ENCODE results near the gene AKIRIN2. TPM values are rescaled to one million over a fixed set of nuclear protein-coding genes. Genes with fewer than 3 reads are reported as not detected.

Gene AKIRIN2
- total RNA-seq, 1 experiment from 2014 or later = 47.0 TPM

DNA sequence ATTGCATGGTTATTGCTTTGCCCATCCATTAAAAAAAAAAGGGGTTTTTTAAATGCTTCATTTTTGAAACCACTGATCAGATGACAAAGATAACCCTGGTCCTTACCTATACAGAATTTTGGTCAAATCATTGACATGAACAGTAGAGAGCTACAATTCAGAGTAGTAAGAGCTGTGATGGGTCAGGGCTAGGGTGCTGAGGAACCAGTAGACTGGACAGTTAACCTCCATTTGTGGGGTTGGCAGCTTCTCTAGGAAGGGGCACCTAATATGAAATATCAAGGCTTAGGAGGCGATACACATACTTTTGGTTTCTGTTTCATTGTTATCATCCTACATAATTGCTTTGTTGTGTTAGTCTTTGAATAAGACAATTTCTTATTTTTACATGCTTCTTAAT is 57.0 kb downstream of the AKIRIN2 start:
- H3K4me1 ChIP-seq (ENCODE audit: low read length) = peaks cover 6% of the 10 kb centered on the region; the same call in 1 of the 2 replicates
- no peaks in the 10 kb centered on the region for H3K9me3 ChIP-seq (ENCODE audit: low read length)
- H3K79me2 ChIP-seq (ENCODE audit: low read length) = no peaks in the 10 kb centered on the region
- no peak overlapping the region for H2AFZ ChIP-seq (ENCODE audit: low read length)
- H3K36me3 ChIP-seq (ENCODE audit: insufficient read depth, low read length) = 0 out of 2 replicates have a peak, but pooled peaks cover 3% of the 10 kb centered on the region
- no peaks in the 10 kb centered on the region for H3K9me2 ChIP-seq (replicated peaks; ENCODE audit: insufficient read depth, low read length)
- H3K27me3 ChIP-seq (ENCODE audit: low read length) = no peaks in the 10 kb centered on the region
- H4K20me1 ChIP-seq (ENCODE audit: insufficient read depth, low read depth, low read length) = no peaks in the 10 kb centered on the region
- H3K9ac ChIP-seq (ENCODE audit: low read length) = no peak overlapping the region
- no peak overlapping the region for H3K27ac ChIP-seq (ENCODE audit: low read length)
- no peak for DNase-seq
- no peak overlapping the region for H3K4me2 ChIP-seq (ENCODE audit: low read depth, low read length, poor library complexity, severe bottlenecking)
- H3K4me3 ChIP-seq (ENCODE audit: low read length) = no peak overlapping the region

DNA sequence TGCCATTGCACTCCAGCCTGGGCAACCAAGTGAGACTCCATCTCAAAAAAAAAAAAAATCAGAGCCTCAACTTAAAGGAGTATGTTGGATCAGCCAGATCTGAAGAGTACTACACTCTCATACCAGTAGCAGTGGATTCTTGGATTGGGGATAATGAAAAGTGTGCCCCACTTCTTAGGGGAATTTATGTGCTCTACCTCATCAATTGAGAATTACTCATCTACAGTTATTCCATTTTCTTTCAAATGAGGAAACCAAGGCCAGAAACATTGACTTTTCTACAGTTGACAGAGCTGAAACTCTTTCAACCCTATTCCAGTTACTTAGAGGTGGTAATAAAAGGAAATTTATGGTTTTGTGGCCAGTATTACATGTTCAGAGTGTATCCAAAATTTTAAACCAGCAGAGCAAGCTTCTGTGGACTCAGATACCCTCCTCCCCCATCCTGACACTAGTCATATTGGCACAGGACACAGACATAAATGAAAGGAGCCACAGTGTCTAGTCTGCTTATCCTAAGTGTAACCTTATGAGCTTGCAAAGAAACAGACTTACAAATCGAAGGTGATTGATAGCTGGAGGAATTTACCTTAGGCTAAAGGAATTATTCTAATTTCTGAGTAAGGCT is 60.9 kb downstream of the AKIRIN2 start:
- no peak overlapping the region for H3K4me3 ChIP-seq (ENCODE audit: low read length)
- H3K4me2 ChIP-seq (ENCODE audit: low read depth, low read length, poor library complexity, severe bottlenecking) = no peak overlapping the region
- no peaks in the 10 kb centered on the region for H3K27me3 ChIP-seq (ENCODE audit: low read length)
- H4K20me1 ChIP-seq (ENCODE audit: insufficient read depth, low read depth, low read length) = no peaks in the 10 kb centered on the region
- peaks cover 6% of the 10 kb centered on the region; the same call in 1 of the 2 replicates for H3K4me1 ChIP-seq (ENCODE audit: low read length)
- H3K27ac ChIP-seq (ENCODE audit: low read length) = no peak overlapping the region
- H2AFZ ChIP-seq (ENCODE audit: low read length) = no peak overlapping the region
- no peak overlapping the region for H3K9ac ChIP-seq (ENCODE audit: low read length)
- no peaks in the 10 kb centered on the region for H3K9me3 ChIP-seq (ENCODE audit: low read length)
- 0 out of 2 replicates have a peak, but pooled peaks cover 3% of the 10 kb centered on the region for H3K36me3 ChIP-seq (ENCODE audit: insufficient read depth, low read length)
- DNase-seq = no peak
- H3K9me2 ChIP-seq (replicated peaks; ENCODE audit: insufficient read depth, low read length) = no peaks in the 10 kb centered on the region
- H3K79me2 ChIP-seq (ENCODE audit: low read length) = no peaks in the 10 kb centered on the region

DNA sequence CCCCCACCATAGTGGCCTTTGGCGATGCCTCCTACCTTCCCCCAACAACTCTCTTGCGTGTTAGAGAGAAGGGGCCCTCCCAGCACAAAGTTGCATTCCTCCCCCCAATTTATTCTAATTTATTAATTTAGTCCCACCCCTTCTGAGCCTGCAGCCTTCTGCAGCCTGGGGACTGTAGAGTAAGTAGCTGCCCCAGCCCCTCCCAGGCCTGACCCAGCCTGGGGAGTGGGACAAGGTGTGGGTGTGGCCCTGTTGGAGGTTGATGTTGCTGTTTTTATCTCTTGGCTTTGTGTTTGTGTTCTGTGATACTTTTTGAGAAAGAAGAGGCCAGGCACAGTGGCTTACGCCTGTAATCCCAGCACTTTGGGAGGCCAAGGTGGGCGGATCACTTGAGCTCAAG is 62.7 kb downstream of the AKIRIN2 start:
- Histone ChIP-seq H2AFZ (ENCODE audit: low read length) (no peak overlapping the region), H3K36me3 (ENCODE audit: insufficient read depth, low read length) (peaks cover 4% of the 10 kb centered on the region; the same call in 1 of the 2 replicates), H4K20me1 (ENCODE audit: insufficient read depth, low read depth, low read length) (no peaks in the 10 kb centered on the region), H3K9ac (ENCODE audit: low read length) (no peak overlapping the region), H3K9me3 (ENCODE audit: low read length) (no peaks in the 10 kb centered on the region), H3K27ac (ENCODE audit: low read length) (no peak overlapping the region), H3K4me2 (ENCODE audit: low read depth, low read length, poor library complexity, severe bottlenecking) (no peak overlapping the region), H3K4me1 (ENCODE audit: low read length) (no peaks in the 10 kb centered on the region), H3K79me2 (ENCODE audit: low read length) (no peaks in the 10 kb centered on the region), H3K4me3 (ENCODE audit: low read length) (no peak overlapping the region), H3K27me3 (ENCODE audit: low read length) (no peaks in the 10 kb centered on the region), H3K9me2 (replicated peaks; ENCODE audit: insufficient read depth, low read length) (no peaks in the 10 kb centered on the region)
- DNase-seq = no peak

DNA sequence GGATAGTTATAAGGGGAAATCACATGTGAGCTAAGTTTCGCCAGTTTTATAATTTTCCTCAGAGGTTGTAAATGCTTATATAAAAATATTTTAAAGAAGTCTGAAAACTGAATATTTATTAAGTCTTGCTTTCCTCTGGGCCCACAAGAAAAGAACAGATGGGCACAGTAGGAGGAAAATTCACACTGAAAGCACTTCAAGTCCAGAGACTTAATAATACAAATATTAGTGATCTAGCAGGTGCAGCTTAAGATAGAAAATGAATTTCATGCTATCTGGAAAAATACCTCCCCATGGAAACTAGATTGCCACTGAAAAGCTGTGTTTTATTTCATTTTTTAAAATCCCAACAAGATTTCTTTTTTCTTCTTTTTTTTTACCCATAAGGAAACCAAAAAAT is 64.9 kb downstream of the AKIRIN2 start:
- H3K9me3 ChIP-seq (ENCODE audit: low read length) = no peaks in the 10 kb centered on the region
- no peaks in the 10 kb centered on the region for H3K9me2 ChIP-seq (replicated peaks; ENCODE audit: insufficient read depth, low read length)
- no peaks in the 10 kb centered on the region for H3K4me1 ChIP-seq (ENCODE audit: low read length)
- no peak overlapping the region for H3K9ac ChIP-seq (ENCODE audit: low read length)
- no peak for DNase-seq
- no peak overlapping the region for H3K4me3 ChIP-seq (ENCODE audit: low read length)
- no peaks in the 10 kb centered on the region for H3K79me2 ChIP-seq (ENCODE audit: low read length)
- no peak overlapping the region for H2AFZ ChIP-seq (ENCODE audit: low read length)
- no peaks in the 10 kb centered on the region for H4K20me1 ChIP-seq (ENCODE audit: insufficient read depth, low read depth, low read length)
- no peak overlapping the region for H3K4me2 ChIP-seq (ENCODE audit: low read depth, low read length, poor library complexity, severe bottlenecking)
- no peaks in the 10 kb centered on the region for H3K27me3 ChIP-seq (ENCODE audit: low read length)
- H3K27ac ChIP-seq (ENCODE audit: low read length) = no peak overlapping the region
- peaks cover 7% of the 10 kb centered on the region; the same call in 1 of the 2 replicates for H3K36me3 ChIP-seq (ENCODE audit: insufficient read depth, low read length)

GRCh38 chr6:87636315-87636714 is 65.7 kb downstream of the AKIRIN2 start:
- H3K4me3 ChIP-seq (ENCODE audit: low read length) = no peak overlapping the region
- H2AFZ ChIP-seq (ENCODE audit: low read length) = no peak overlapping the region
- no peaks in the 10 kb centered on the region for H3K9me2 ChIP-seq (replicated peaks; ENCODE audit: insufficient read depth, low read length)
- H3K4me1 ChIP-seq (ENCODE audit: low read length) = no peaks in the 10 kb centered on the region
- no peaks in the 10 kb centered on the region for H3K79me2 ChIP-seq (ENCODE audit: low read length)
- H4K20me1 ChIP-seq (ENCODE audit: insufficient read depth, low read depth, low read length) = no peaks in the 10 kb centered on the region
- peaks cover 7% of the 10 kb centered on the region; the same call in 1 of the 2 replicates for H3K36me3 ChIP-seq (ENCODE audit: insufficient read depth, low read length)
- DNase-seq = no peak
- H3K9ac ChIP-seq (ENCODE audit: low read length) = no peak overlapping the region
- H3K27ac ChIP-seq (ENCODE audit: low read length) = no peak overlapping the region
- H3K27me3 ChIP-seq (ENCODE audit: low read length) = no peaks in the 10 kb centered on the region
- H3K9me3 ChIP-seq (ENCODE audit: low read length) = no peaks in the 10 kb centered on the region
- no peak overlapping the region for H3K4me2 ChIP-seq (ENCODE audit: low read depth, low read length, poor library complexity, severe bottlenecking)

- no peaks in the 10 kb centered on the region for H3K4me1 ChIP-seq (ENCODE audit: low read length)
- H3K4me2 ChIP-seq (ENCODE audit: low read depth, low read length, poor library complexity, severe bottlenecking) = no peak overlapping the region
- H3K4me3 ChIP-seq (ENCODE audit: low read length) = no peak overlapping the region
- H3K9me3 ChIP-seq (ENCODE audit: low read length) = no peaks in the 10 kb centered on the region
- no peaks in the 10 kb centered on the region for H3K79me2 ChIP-seq (ENCODE audit: low read length)
- no peak overlapping the region for H2AFZ ChIP-seq (ENCODE audit: low read length)
- H3K36me3 ChIP-seq (ENCODE audit: insufficient read depth, low read length) = peaks cover 4% of the 10 kb centered on the region; the same call in 1 of the 2 replicates
- H4K20me1 ChIP-seq (ENCODE audit: insufficient read depth, low read depth, low read length) = no peaks in the 10 kb centered on the region
- H3K27me3 ChIP-seq (ENCODE audit: low read length) = no peaks in the 10 kb centered on the region
- DNase-seq = no peak
- H3K27ac ChIP-seq (ENCODE audit: low read length) = no peak overlapping the region
- H3K9me2 ChIP-seq (replicated peaks; ENCODE audit: insufficient read depth, low read length) = no peaks in the 10 kb centered on the region
- no peak overlapping the region for H3K9ac ChIP-seq (ENCODE audit: low read length)
Measured at GRCh38 chr6:87633851-87634250, 68.2 kb downstream of the AKIRIN2 start.

GRCh38 chr6:87630746-87631145 is 71.3 kb downstream of the AKIRIN2 start:
- peaks cover 4% of the 10 kb centered on the region; the same call in 1 of the 2 replicates for H3K36me3 ChIP-seq (ENCODE audit: insufficient read depth, low read length)
- no peak for DNase-seq
- H3K27me3 ChIP-seq (ENCODE audit: low read length) = no peaks in the 10 kb centered on the region
- H3K9ac ChIP-seq (ENCODE audit: low read length) = no peak overlapping the region
- no peak overlapping the region for H3K4me3 ChIP-seq (ENCODE audit: low read length)
- no peaks in the 10 kb centered on the region for H3K79me2 ChIP-seq (ENCODE audit: low read length)
- no peak overlapping the region for H2AFZ ChIP-seq (ENCODE audit: low read length)
- no peaks in the 10 kb centered on the region for H3K9me2 ChIP-seq (replicated peaks; ENCODE audit: insufficient read depth, low read length)
- H3K4me2 ChIP-seq (ENCODE audit: low read depth, low read length, poor library complexity, severe bottlenecking) = no peak overlapping the region
- H3K27ac ChIP-seq (ENCODE audit: low read length) = no peak overlapping the region
- no peaks in the 10 kb centered on the region for H4K20me1 ChIP-seq (ENCODE audit: insufficient read depth, low read depth, low read length)
- no peaks in the 10 kb centered on the region for H3K4me1 ChIP-seq (ENCODE audit: low read length)
- H3K9me3 ChIP-seq (ENCODE audit: low read length) = no peaks in the 10 kb centered on the region

- no peaks in the 10 kb centered on the region for H3K79me2 ChIP-seq (ENCODE audit: low read length)
- no peak overlapping the region for H2AFZ ChIP-seq (ENCODE audit: low read length)
- no peak for DNase-seq
- H4K20me1 ChIP-seq (ENCODE audit: insufficient read depth, low read depth, low read length) = no peaks in the 10 kb centered on the region
- H3K27ac ChIP-seq (ENCODE audit: low read length) = no peak overlapping the region
- H3K4me3 ChIP-seq (ENCODE audit: low read length) = no peak overlapping the region
- no peaks in the 10 kb centered on the region for H3K9me3 ChIP-seq (ENCODE audit: low read length)
- no peaks in the 10 kb centered on the region; the same call in 1 of the 2 replicates for H3K36me3 ChIP-seq (ENCODE audit: insufficient read depth, low read length)
- no peak overlapping the region for H3K4me2 ChIP-seq (ENCODE audit: low read depth, low read length, poor library complexity, severe bottlenecking)
- no peaks in the 10 kb centered on the region for H3K4me1 ChIP-seq (ENCODE audit: low read length)
- no peak overlapping the region for H3K9ac ChIP-seq (ENCODE audit: low read length)
- no peaks in the 10 kb centered on the region for H3K27me3 ChIP-seq (ENCODE audit: low read length)
- no peaks in the 10 kb centered on the region for H3K9me2 ChIP-seq (replicated peaks; ENCODE audit: insufficient read depth, low read length)
Measured at GRCh38 chr6:87628881-87629280, 73.2 kb downstream of the AKIRIN2 start.

Measured in Karpas-422 (cell line).